Measurements from ENCODE around the gene USP5. TPM values are rescaled to one million over a fixed set of nuclear protein-coding genes. Genes with fewer than 3 reads are reported as not detected.
"Not testable (repeated sequence)": the region's sequence is repeated elsewhere in the genome, so short reads cannot be mapped to it uniquely, and the experiment has no call there.

The USP5 gene
- total and polyA plus RNA-seq, 2 experiments from 2014 or later, result 145 to 156 TPM

DNA sequence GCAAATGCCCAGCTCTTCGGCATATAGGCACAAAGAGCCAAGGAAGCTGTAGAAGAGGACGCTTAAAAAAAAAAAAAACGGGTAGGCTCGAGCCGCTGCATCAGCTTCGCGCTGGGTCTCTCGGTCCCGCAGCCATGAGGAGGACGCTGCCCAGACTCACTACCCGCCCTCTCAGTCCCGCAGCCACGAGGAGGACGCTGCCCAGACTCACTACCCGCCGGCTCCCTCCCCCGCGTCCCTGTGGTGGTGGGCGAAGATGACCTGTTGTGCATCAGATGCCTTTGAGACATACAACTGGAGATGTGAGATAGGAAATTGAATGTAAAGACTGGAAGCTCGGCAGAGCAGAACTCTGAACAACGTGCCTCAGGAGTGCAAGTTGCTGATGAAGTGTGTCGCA is 32.6 kb downstream of the USP5 start:
- no peak for DNase-seq (ENCODE audit: low read depth in 1 of 2, low spot score in 1 of 2)
- TF ChIP-seq, protein P1, sequence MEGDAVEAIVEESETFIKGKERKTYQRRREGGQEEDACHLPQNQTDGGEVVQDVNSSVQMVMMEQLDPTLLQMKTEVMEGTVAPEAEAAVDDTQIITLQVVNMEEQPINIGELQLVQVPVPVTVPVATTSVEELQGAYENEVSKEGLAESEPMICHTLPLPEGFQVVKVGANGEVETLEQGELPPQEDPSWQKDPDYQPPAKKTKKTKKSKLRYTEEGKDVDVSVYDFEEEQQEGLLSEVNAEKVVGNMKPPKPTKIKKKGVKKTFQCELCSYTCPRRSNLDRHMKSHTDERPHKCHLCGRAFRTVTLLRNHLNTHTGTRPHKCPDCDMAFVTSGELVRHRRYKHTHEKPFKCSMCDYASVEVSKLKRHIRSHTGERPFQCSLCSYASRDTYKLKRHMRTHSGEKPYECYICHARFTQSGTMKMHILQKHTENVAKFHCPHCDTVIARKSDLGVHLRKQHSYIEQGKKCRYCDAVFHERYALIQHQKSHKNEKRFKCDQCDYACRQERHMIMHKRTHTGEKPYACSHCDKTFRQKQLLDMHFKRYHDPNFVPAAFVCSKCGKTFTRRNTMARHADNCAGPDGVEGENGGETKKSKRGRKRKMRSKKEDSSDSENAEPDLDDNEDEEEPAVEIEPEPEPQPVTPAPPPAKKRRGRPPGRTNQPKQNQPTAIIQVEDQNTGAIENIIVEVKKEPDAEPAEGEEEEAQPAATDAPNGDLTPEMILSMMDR (IDR thresholded peaks at IDR 0.05; ENCODE audit: low read depth, low read length), result no peak
- H3K27ac ChIP-seq, result no peak overlapping the region
- no peak overlapping the region for H3K4me3 ChIP-seq
- H3K9me3 ChIP-seq (ENCODE audit: low read depth), result no peaks in the 10 kb centered on the region
- H3K27me3 ChIP-seq, result no peaks in the 10 kb centered on the region
- no peaks in the 10 kb centered on the region for H3K4me1 ChIP-seq (ENCODE audit: low read depth)
- no peaks in the 10 kb centered on the region for H3K36me3 ChIP-seq

DNA sequence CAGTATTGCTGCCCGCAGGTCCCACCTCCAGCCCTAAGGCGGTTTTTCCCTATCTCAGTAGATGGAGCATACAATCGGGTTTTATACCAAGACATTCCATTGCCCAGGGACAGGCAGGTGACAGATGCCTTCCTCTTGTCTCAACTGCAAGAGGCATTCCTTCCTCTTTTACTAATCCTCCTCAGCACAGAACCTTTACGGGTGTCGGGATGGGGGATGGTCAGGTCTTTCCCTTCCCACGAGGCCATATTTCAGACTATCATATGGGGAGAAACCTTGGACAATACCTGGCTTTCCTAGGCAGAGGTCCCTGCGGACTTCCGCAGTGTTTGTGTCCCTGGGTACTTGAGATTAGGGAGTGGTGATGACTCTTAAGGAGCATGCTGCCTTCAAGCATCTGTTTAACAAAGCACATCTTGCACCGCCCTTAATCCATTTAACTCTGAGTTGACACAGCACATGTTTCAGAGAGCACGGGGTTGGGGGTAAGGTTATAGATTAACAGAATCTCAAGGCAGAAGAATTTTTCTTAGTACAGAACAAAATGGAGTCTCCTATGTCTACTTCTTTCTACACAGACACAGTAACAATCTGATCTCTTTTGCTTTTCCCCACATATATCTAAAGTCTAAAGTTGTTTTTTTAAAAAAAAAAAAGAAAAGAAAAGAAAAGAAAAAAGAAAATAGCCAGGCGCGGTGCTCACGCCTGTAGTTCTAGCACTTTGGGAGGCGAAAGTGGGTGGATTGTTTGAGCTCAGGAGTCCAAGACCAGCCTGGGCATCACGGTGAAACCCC is 34.5 kb downstream of the USP5 start:
- H3K27me3 ChIP-seq; H3K4me1 ChIP-seq (ENCODE audit: low read depth); H3K4me3 ChIP-seq; DNase-seq (ENCODE audit: low read depth in 1 of 2, low spot score in 1 of 2); H3K36me3 ChIP-seq; H3K27ac ChIP-seq; H3K9me3 ChIP-seq (ENCODE audit: low read depth): not testable (repeated sequence)

DNA sequence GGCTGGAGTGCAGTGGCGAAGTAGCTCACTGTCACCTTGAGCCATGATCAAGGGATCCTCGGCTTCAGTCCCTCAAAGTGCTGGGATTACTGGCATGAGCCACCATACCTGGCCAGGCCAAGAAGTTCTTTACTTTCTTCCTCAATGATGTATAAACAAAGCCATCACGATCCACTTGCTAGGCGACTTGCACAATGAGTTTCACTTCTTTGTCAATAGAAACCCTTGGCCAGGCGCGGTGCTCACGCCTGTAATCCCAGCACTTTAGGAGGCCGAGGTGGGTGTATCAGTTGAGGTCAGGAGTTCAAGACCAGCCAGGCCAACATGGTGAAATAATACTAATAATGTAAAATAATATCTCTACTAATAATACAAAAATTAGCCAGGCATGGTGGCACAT is 35.5 kb downstream of the USP5 start:
- TF ChIP-seq, protein P1 (IDR thresholded peaks at IDR 0.05; ENCODE audit: low read depth, low read length), result no peak
- Histone ChIP-seq H3K4me1 (ENCODE audit: low read depth) (no peaks in the 10 kb centered on the region), H3K4me3 (no peak overlapping the region), H3K36me3 (no peaks in the 10 kb centered on the region), H3K27me3 (no peaks in the 10 kb centered on the region), H3K9me3 (ENCODE audit: low read depth) (no peaks in the 10 kb centered on the region), H3K27ac (no peak overlapping the region)
- no peak for DNase-seq (ENCODE audit: low read depth in 1 of 2, low spot score in 1 of 2)

DNA sequence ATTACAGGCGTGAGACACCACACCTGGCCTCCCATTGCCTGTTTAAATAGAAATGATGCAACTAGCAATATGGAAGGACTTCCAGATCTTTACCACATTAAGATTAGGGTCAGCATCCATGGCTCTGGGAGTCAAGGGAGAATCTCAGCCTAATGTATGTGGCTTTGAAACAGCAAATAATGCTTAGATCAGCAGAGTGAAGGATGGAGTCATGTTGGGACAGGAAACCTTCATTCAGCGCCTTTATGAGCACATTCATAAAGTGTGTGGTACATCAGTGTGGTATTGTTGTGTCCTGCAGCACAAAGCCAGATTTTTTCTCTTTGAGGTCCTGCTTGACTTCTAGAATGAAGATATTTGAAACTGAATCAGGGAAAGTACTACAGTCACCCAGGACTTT is 36.4 kb downstream of the USP5 start:
- Histone ChIP-seq H3K27ac (no peak overlapping the region), H3K9me3 (ENCODE audit: low read depth) (no peaks in the 10 kb centered on the region), H3K4me1 (ENCODE audit: low read depth) (no peaks in the 10 kb centered on the region), H3K27me3 (no peaks in the 10 kb centered on the region), H3K4me3 (no peak overlapping the region), H3K36me3 (no peaks in the 10 kb centered on the region)
- TF ChIP-seq, protein P1 (IDR thresholded peaks at IDR 0.05; ENCODE audit: low read depth, low read length), result no peak
- no peak for DNase-seq (ENCODE audit: low read depth in 1 of 2, low spot score in 1 of 2)

DNA sequence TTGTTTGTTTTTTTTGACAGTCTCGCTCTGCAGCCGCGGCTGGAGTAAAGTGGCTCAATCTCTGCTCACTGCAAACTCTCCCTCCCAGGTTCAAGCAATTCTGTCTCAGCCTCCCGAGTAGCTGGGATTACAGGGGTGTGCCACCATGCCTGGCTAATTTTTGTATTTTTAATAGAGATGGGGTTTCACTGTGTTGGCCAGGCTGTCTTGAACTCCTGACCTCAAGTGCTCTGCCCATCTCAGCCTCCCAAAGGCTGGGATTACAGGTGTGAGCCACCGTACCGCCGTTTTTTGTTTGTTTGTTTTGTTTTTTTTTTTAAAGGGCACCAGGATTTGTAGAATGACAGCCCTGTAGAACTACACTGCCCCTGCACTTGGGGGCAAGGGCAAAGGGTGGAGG is 36.8 kb downstream of the USP5 start:
- not testable (repeated sequence) for DNase-seq (ENCODE audit: low read depth in 1 of 2, low spot score in 1 of 2); H3K27ac ChIP-seq; H3K9me3 ChIP-seq (ENCODE audit: low read depth); H3K4me1 ChIP-seq (ENCODE audit: low read depth); H3K4me3 ChIP-seq; H3K27me3 ChIP-seq; H3K36me3 ChIP-seq

DNA sequence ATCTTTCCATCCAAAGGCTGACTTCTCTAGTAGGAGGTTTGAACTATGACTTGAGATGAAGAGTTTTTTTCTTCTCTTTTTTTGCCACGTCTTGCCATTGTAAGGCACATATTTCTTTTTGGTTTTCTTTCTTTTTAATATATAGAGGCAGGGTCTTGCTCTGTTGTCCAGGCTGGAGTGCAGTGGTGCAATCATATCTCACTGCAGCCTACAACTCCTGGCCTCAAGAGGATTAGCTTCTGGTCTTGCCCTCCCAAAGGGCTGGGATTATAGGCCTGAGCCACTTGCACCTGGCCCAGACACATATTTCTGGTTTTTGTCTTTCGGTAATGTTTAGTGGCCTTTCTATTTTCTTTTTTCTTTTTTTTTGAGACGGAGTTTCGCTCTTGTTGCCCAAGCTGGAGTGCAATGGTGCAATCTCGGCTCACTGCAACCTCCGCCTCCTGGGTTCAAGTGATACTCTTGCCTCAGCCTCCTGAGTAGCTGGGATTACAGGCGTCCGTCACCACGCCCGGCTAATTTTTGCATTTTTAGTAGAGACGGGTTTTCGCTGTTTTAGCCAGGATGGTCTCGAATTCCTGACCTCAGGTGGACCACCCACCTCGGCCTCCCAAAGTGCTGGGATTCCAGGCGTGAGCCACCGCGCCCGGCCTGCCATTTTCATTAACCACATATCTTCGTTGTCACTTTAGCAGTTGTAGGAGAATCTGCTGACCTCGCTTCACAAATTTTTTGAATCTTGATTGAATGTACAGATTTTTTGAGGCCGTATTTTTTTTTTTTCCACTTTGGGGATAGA is 38.0 kb downstream of the USP5 start:
- DNase-seq (ENCODE audit: low read depth in 1 of 2, low spot score in 1 of 2); H3K4me3 ChIP-seq: not testable (repeated sequence)

More for the DNA sequence above, 38.0 kb downstream of the USP5 start:
- H3K36me3 ChIP-seq; H3K4me1 ChIP-seq (ENCODE audit: low read depth); H3K27me3 ChIP-seq; H3K27ac ChIP-seq; H3K9me3 ChIP-seq (ENCODE audit: low read depth): not testable (repeated sequence)
